HEK293 (cell line): Measurements from ENCODE around the gene TRIM66.

Experiments used
- EGR2 ChIP-seq: fragments of 450-650 bp; formaldehyde crosslinking; IDR thresholded peaks from 2 replicates; pipeline ENCODE4 v1.5.1; 2016; ENCODE audit warnings: low read depth, missing biosample characterization, missing genetic modification characterization
- GLI2 ChIP-seq: fragments of 450-650 bp; formaldehyde crosslinking; IDR thresholded peaks from 2 replicates; pipeline ENCODE4; 2017; ENCODE audit warnings: missing biosample characterization, missing genetic modification characterization, low read depth, borderline replicate concordance
- GLIS2 ChIP-seq: fragments of 450-650 bp; formaldehyde crosslinking; IDR thresholded peaks from 2 replicates; pipeline ENCODE4 v1.5.1; 2016; ENCODE audit warnings: missing biosample characterization, missing genetic modification characterization
- KLF1 ChIP-seq: fragments of 450-650 bp; formaldehyde crosslinking; IDR thresholded peaks from 2 replicates; pipeline ENCODE4 v1.5.1; 2016; ENCODE audit warnings: missing biosample characterization, missing genetic modification characterization
- OSR2 ChIP-seq: fragments of 450-650 bp; formaldehyde crosslinking; IDR thresholded peaks from 2 replicates; pipeline ENCODE4 v1.5.1; 2016; ENCODE audit warnings: missing biosample characterization, missing genetic modification characterization
- SP2 ChIP-seq: fragments of 450-650 bp; formaldehyde crosslinking; IDR thresholded peaks from 2 replicates; pipeline ENCODE4 v1.5.1; 2016; ENCODE audit warnings: missing biosample characterization, missing genetic modification characterization
- ZBTB1 ChIP-seq: fragments of 450-650 bp; formaldehyde crosslinking; IDR thresholded peaks from 2 replicates; pipeline ENCODE4 v1.5.1; 2016; ENCODE audit warnings: missing biosample characterization, missing genetic modification characterization
- ZEB2 ChIP-seq: fragments of 450-650 bp; formaldehyde crosslinking; IDR thresholded peaks from 2 replicates; pipeline ENCODE4 v1.5.1; 2016; ENCODE audit warnings: missing biosample characterization, missing genetic modification characterization
- ZFP69B ChIP-seq: fragments of 450-650 bp; formaldehyde crosslinking; IDR thresholded peaks from 2 replicates; pipeline ENCODE4 v1.5.1; 2016; ENCODE audit warnings: missing biosample characterization, missing genetic modification characterization
- ZNF10 ChIP-seq: fragments of 450-650 bp; formaldehyde crosslinking; IDR thresholded peaks from 2 replicates; pipeline ENCODE4 v1.5.1; 2017; ENCODE audit warnings: missing biosample characterization, missing genetic modification characterization
- ZNF112 ChIP-seq: fragments of 450-650 bp; formaldehyde crosslinking; IDR thresholded peaks from 2 replicates; pipeline ENCODE4 v1.5.0; 2017; ENCODE audit warnings: missing biosample characterization, missing genetic modification characterization
- ZNF138 ChIP-seq: fragments of 450-650 bp; formaldehyde crosslinking; IDR thresholded peaks from 2 replicates; pipeline ENCODE4 v1.5.1; 2016; ENCODE audit warnings: missing biosample characterization, missing genetic modification characterization, borderline replicate concordance
- ZNF16 ChIP-seq: fragments of 450-650 bp; formaldehyde crosslinking; IDR thresholded peaks from 2 replicates; pipeline ENCODE4 v1.5.1; 2016; ENCODE audit warnings: low read depth, missing biosample characterization, missing genetic modification characterization
- ZNF169 ChIP-seq: fragments of 450-650 bp; formaldehyde crosslinking; IDR thresholded peaks from 2 replicates; pipeline ENCODE4 v1.5.1; 2016; ENCODE audit warnings: missing biosample characterization, missing genetic modification characterization
- ZNF354C ChIP-seq: fragments of 450-650 bp; formaldehyde crosslinking; IDR thresholded peaks from 2 replicates; pipeline ENCODE4 v1.5.1; 2016; ENCODE audit warnings: missing biosample characterization, missing genetic modification characterization, low read depth, borderline replicate concordance
- ZNF473 ChIP-seq: fragments of 450-650 bp; formaldehyde crosslinking; IDR thresholded peaks from 2 replicates; pipeline ENCODE4 v1.5.1; 2017; ENCODE audit warnings: missing biosample characterization, missing genetic modification characterization
- ZNF48 ChIP-seq: fragments of 450-650 bp; formaldehyde crosslinking; IDR thresholded peaks from 2 replicates; pipeline ENCODE4 v1.5.1; 2016; ENCODE audit warnings: missing biosample characterization, missing genetic modification characterization
- ZNF501 ChIP-seq: fragments of 450-650 bp; formaldehyde crosslinking; IDR thresholded peaks from 2 replicates; pipeline ENCODE4 v1.5.1; 2016; ENCODE audit warnings: missing biosample characterization, missing genetic modification characterization
- ZNF623 ChIP-seq: fragments of 450-650 bp; formaldehyde crosslinking; IDR thresholded peaks from 2 replicates; pipeline ENCODE4 v1.5.1; 2016; ENCODE audit warnings: missing biosample characterization, missing genetic modification characterization
- ZNF624 ChIP-seq: fragments of 450-650 bp; formaldehyde crosslinking; IDR thresholded peaks from 2 replicates; pipeline ENCODE4 v1.5.1; 2017; ENCODE audit warnings: missing biosample characterization, missing genetic modification characterization
- ZNF654 ChIP-seq: fragments of 450-650 bp; formaldehyde crosslinking; IDR thresholded peaks from 2 replicates; pipeline ENCODE4 v1.5.1; 2016; ENCODE audit warnings: low read depth, missing biosample characterization, missing genetic modification characterization
- ZNF658 ChIP-seq: fragments of 450-650 bp; formaldehyde crosslinking; IDR thresholded peaks from 2 replicates; pipeline ENCODE4; 2016; ENCODE audit warnings: missing biosample characterization, missing genetic modification characterization
- ZNF664 ChIP-seq: fragments of 450-650 bp; formaldehyde crosslinking; IDR thresholded peaks from 2 replicates; pipeline ENCODE4 v1.5.1; 2016; ENCODE audit warnings: missing biosample characterization, missing genetic modification characterization
- ZNF707 ChIP-seq: fragments of 450-650 bp; formaldehyde crosslinking; IDR thresholded peaks from 2 replicates; pipeline ENCODE4 v1.5.1; 2016; ENCODE audit warnings: missing biosample characterization, missing genetic modification characterization
- ZNF785 ChIP-seq: fragments of 450-650 bp; formaldehyde crosslinking; IDR thresholded peaks from 2 replicates; pipeline ENCODE4 v1.5.1; 2016; ENCODE audit warnings: missing biosample characterization, missing genetic modification characterization
- ZXDB ChIP-seq: fragments of 450-650 bp; formaldehyde crosslinking; IDR thresholded peaks from 2 replicates; pipeline ENCODE4 v1.5.1; 2016; ENCODE audit warnings: missing biosample characterization, missing genetic modification characterization
- TF ChIP-seq, protein P1 (sequence below): fragments of 450-650 bp; formaldehyde crosslinking; IDR thresholded peaks from 2 replicates; pipeline ENCODE4 v1.5.1; 2016; ENCODE audit warnings: missing biosample characterization, missing genetic modification characterization
- TF ChIP-seq, protein P2 (sequence below): fragments of 450-650 bp; formaldehyde crosslinking; IDR thresholded peaks from 2 replicates; pipeline ENCODE4 v1.5.1; 2017; ENCODE audit warnings: missing biosample characterization, missing genetic modification characterization
- TF ChIP-seq, protein P3 (sequence below): fragments of 450-650 bp; formaldehyde crosslinking; optimal IDR thresholded peaks from 2 replicates; pipeline ENCODE3; 2016; ENCODE audit warnings: missing biosample characterization, mild to moderate bottlenecking, missing genetic modification characterization
- TF ChIP-seq, protein P4 (sequence below): fragments of 450-650 bp; formaldehyde crosslinking; IDR thresholded peaks from 2 replicates; pipeline ENCODE4 v1.5.1; 2016; ENCODE audit warnings: missing biosample characterization, missing genetic modification characterization
- TF ChIP-seq, protein P5 (sequence below): fragments of 450-650 bp; formaldehyde crosslinking; IDR thresholded peaks from 2 replicates; pipeline ENCODE4 v1.5.1; 2016; ENCODE audit warnings: missing biosample characterization, missing genetic modification characterization

The TRIM66 gene

DNA sequence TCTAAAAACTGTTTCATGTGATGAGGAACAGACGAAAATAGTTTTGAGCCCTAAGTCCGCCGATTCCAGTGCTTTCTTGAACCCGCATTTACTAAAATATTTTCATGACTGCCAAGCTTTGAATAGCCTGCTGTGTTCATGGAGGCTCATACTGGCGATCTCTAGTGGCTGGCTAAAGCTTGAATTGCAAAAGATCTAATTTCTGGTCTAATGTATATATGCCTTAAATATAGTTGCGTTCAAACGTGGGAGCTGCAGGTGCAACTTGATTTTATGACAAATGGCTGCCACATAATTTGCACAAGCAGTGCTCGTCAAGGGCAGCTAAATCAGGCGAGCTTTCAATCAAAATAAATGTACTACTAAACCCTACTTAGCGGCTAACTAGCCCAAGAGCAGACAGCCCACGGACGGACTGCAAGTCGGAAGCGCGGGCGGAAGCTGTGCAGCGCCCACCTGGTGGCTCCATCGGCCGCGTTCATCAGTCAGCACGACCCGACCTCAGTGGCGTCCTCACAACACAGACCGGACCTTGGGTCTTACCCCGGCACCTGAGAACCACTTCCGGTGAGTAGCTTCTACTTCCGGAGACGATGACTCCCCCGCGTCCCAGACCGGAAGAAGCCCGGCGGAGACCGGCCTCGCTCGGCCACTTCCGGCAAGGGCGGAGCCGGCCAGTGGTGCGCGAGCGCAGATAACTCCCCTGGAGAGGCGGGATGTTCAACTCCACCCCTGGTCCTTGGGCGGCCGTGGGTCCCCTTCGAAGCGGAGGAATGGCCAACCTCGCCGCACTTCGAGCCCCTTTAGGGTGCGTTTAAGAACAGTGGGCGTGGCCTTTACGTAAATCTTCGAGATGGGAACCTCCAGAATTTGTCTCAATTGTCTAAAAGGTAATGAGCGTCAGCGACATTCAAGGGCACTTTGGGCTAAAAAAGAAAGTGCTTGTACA is 6.2 kb upstream of the TRIM66 start (continued):
- TF ChIP-seq, protein P1, sequence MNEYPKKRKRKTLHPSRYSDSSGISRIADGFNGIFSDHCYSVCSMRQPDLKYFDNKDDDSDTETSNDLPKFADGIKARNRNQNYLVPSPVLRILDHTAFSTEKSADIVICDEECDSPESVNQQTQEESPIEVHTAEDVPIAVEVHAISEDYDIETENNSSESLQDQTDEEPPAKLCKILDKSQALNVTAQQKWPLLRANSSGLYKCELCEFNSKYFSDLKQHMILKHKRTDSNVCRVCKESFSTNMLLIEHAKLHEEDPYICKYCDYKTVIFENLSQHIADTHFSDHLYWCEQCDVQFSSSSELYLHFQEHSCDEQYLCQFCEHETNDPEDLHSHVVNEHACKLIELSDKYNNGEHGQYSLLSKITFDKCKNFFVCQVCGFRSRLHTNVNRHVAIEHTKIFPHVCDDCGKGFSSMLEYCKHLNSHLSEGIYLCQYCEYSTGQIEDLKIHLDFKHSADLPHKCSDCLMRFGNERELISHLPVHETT (tag by site-specific recombination) = no peak
- TF ChIP-seq ZNF473 (tag by site-specific recombination) = no peak
- TF ChIP-seq ZNF112 (tag by site-specific recombination) = no peak
- no peak for TF ChIP-seq ZNF138 (tag by site-specific recombination)
- no peak for TF ChIP-seq GLI2 (tag by site-specific recombination)
- TF ChIP-seq, protein P2, sequence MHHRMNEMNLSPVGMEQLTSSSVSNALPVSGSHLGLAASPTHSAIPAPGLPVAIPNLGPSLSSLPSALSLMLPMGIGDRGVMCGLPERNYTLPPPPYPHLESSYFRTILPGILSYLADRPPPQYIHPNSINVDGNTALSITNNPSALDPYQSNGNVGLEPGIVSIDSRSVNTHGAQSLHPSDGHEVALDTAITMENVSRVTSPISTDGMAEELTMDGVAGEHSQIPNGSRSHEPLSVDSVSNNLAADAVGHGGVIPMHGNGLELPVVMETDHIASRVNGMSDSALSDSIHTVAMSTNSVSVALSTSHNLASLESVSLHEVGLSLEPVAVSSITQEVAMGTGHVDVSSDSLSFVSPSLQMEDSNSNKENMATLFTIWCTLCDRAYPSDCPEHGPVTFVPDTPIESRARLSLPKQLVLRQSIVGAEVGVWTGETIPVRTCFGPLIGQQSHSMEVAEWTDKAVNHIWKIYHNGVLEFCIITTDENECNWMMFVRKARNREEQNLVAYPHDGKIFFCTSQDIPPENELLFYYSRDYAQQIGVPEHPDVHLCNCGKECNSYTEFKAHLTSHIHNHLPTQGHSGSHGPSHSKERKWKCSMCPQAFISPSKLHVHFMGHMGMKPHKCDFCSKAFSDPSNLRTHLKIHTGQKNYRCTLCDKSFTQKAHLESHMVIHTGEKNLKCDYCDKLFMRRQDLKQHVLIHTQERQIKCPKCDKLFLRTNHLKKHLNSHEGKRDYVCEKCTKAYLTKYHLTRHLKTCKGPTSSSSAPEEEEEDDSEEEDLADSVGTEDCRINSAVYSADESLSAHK (tag by site-specific recombination) = peak; percentile 89
- peak; percentile 85 for TF ChIP-seq ZNF501
- peak; percentile 87 for TF ChIP-seq EGR2 (tag by site-specific recombination)
- no peak for TF ChIP-seq ZBTB1 (tag by site-specific recombination)
- peak; percentile 76 for TF ChIP-seq GLIS2 (tag by site-specific recombination)
- TF ChIP-seq, protein P3, sequence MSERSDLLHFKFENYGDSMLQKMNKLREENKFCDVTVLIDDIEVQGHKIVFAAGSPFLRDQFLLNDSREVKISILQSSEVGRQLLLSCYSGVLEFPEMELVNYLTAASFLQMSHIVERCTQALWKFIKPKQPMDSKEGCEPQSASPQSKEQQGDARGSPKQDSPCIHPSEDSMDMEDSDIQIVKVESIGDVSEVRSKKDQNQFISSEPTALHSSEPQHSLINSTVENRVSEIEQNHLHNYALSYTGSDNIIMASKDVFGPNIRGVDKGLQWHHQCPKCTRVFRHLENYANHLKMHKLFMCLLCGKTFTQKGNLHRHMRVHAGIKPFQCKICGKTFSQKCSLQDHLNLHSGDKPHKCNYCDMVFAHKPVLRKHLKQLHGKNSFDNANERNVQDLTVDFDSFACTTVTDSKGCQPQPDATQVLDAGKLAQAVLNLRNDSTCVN (tag by site-specific recombination) = peak; percentile 41
- TF ChIP-seq OSR2 = peak; percentile 37; the same call in 1 of the 2 replicates
- no peak for TF ChIP-seq ZNF658 (tag by site-specific recombination)
- TF ChIP-seq ZEB2 = peak; percentile 75
- TF ChIP-seq ZNF707 (tag by site-specific recombination) = no peak
- TF ChIP-seq SP2 = peak; percentile 95
- TF ChIP-seq, protein P4, sequence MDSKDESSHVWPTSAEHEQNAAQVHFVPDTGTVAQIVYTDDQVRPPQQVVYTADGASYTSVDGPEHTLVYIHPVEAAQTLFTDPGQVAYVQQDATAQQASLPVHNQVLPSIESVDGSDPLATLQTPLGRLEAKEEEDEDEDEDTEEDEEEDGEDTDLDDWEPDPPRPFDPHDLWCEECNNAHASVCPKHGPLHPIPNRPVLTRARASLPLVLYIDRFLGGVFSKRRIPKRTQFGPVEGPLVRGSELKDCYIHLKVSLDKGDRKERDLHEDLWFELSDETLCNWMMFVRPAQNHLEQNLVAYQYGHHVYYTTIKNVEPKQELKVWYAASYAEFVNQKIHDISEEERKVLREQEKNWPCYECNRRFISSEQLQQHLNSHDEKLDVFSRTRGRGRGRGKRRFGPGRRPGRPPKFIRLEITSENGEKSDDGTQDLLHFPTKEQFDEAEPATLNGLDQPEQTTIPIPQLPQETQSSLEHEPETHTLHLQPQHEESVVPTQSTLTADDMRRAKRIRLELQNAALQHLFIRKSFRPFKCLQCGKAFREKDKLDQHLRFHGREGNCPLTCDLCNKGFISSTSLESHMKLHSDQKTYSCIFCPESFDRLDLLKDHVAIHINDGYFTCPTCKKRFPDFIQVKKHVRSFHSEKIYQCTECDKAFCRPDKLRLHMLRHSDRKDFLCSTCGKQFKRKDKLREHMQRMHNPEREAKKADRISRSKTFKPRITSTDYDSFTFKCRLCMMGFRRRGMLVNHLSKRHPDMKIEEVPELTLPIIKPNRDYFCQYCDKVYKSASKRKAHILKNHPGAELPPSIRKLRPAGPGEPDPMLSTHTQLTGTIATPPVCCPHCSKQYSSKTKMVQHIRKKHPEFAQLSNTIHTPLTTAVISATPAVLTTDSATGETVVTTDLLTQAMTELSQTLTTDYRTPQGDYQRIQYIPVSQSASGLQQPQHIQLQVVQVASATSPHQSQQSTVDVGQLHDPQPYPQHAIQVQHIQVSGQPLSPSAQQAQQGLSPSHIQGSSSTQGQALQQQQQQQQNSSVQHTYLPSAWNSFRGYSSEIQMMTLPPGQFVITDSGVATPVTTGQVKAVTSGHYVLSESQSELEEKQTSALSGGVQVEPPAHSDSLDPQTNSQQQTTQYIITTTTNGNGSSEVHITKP (tag by site-specific recombination) = peak; percentile 60
- no peak for TF ChIP-seq ZNF664 (tag by site-specific recombination)
- TF ChIP-seq, protein P5, sequence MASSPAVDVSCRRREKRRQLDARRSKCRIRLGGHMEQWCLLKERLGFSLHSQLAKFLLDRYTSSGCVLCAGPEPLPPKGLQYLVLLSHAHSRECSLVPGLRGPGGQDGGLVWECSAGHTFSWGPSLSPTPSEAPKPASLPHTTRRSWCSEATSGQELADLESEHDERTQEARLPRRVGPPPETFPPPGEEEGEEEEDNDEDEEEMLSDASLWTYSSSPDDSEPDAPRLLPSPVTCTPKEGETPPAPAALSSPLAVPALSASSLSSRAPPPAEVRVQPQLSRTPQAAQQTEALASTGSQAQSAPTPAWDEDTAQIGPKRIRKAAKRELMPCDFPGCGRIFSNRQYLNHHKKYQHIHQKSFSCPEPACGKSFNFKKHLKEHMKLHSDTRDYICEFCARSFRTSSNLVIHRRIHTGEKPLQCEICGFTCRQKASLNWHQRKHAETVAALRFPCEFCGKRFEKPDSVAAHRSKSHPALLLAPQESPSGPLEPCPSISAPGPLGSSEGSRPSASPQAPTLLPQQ (tag by site-specific recombination) = peak; percentile 85
- 0 out of 2 replicates have a peak, but pooled peaks have one; percentile 19 for TF ChIP-seq KLF1 (tag by site-specific recombination)
- TF ChIP-seq ZXDB (tag by site-specific recombination) = peak; percentile 71
- TF ChIP-seq ZNF654 (tag by site-specific recombination) = no peak
- TF ChIP-seq ZNF10 (tag by site-specific recombination) = peak; percentile 55; the same call in 1 of the 2 replicates
- no peak for TF ChIP-seq ZNF16 (tag by site-specific recombination)
- no peak for TF ChIP-seq ZNF48 (tag by site-specific recombination)
- no peak for TF ChIP-seq ZNF624 (tag by site-specific recombination)
- peak; percentile 77; the same call in 1 of the 2 replicates for TF ChIP-seq ZFP69B (tag by site-specific recombination)
- TF ChIP-seq ZNF623 (tag by site-specific recombination) = no peak
- TF ChIP-seq ZNF169 (tag by site-specific recombination) = no peak
- no peak for TF ChIP-seq ZNF354C (tag by site-specific recombination)
- no peak for TF ChIP-seq ZNF785 (tag by site-specific recombination)
